GM06990 (cell line): ENCODE data around the gene MGA.

ENCODE experiments used
- DNase-seq: peaks from one replicate; pipeline ENCODE4 v3.0.0-alpha.2; 2011; ENCODE audit not compliant: insufficient read length; ENCODE audit errors: extremely low read depth
- H3K27me3 ChIP-seq: replicated peaks from 2 replicates; pipeline ENCODE4 v1.6.0; 2011; ENCODE audit warnings: low read length; ENCODE audit not compliant: control insufficient read depth, insufficient read depth
- H3K36me3 ChIP-seq: 2 replicates; pipeline ENCODE4 v1.5.1; 2011; ENCODE audit warnings: low read length; ENCODE audit not compliant: control insufficient read depth, insufficient read depth
- H3K4me3 ChIP-seq: replicated peaks from 2 replicates; pipeline ENCODE4 v1.5.1; 2011; ENCODE audit warnings: low read depth, mild to moderate bottlenecking, control low read depth, low read length
- TF ChIP-seq, protein P1 (sequence below): IDR thresholded peaks from 2 replicates; pipeline ENCODE4 v1.5.1; 2011; ENCODE audit warnings: low read length, control low read depth, mild to moderate bottlenecking, inconsistent platforms; ENCODE audit not compliant: insufficient read depth, poor library complexity, severe bottlenecking

Gene MGA

DNA sequence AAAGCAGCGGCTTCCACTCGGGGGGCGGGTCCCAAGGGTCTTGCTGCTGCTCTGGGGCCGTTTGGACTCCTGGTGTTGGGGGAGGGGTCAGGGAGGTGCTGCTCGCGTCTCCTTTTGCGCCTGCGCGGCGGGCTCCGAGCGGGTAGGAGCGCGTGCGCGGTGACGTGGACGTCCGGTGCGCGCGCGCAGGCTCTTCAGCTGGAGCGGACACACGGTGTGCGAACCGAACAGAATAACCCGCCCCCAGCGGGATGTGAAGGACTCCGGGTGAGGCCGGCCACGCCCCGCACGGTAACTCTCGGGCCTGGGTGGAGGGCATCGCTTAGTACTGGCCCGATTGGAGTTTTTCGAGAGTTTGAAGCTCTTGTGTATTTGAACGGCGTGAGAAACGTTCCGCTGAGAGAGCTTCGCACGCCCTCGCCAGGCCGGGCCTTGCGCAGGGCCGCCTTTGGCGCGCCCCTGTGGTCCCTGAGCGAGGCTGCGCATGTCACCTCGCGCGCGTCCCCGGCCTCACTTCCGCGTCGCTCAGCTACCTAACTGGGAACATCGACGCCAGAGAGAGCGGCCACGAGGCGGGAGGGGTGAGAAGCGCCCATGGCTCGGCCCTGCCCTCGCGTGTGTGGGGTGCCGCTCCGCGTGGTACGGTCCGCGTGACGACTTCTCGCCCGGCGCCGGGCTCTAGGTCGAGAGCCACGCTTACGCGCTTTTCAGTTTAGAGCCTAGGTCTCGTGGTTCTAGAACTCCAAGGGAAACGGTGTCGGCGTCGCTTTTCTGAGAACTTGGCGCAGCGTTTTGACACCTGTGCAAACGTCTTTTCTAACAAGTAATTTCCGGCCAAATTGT lies at the start of gene MGA:
MGA (plus strand) TSS at position 171 of the 843 bp plus-strand sequence.
- TF ChIP-seq, protein P1, sequence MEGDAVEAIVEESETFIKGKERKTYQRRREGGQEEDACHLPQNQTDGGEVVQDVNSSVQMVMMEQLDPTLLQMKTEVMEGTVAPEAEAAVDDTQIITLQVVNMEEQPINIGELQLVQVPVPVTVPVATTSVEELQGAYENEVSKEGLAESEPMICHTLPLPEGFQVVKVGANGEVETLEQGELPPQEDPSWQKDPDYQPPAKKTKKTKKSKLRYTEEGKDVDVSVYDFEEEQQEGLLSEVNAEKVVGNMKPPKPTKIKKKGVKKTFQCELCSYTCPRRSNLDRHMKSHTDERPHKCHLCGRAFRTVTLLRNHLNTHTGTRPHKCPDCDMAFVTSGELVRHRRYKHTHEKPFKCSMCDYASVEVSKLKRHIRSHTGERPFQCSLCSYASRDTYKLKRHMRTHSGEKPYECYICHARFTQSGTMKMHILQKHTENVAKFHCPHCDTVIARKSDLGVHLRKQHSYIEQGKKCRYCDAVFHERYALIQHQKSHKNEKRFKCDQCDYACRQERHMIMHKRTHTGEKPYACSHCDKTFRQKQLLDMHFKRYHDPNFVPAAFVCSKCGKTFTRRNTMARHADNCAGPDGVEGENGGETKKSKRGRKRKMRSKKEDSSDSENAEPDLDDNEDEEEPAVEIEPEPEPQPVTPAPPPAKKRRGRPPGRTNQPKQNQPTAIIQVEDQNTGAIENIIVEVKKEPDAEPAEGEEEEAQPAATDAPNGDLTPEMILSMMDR = peak; percentile 39

DNA sequence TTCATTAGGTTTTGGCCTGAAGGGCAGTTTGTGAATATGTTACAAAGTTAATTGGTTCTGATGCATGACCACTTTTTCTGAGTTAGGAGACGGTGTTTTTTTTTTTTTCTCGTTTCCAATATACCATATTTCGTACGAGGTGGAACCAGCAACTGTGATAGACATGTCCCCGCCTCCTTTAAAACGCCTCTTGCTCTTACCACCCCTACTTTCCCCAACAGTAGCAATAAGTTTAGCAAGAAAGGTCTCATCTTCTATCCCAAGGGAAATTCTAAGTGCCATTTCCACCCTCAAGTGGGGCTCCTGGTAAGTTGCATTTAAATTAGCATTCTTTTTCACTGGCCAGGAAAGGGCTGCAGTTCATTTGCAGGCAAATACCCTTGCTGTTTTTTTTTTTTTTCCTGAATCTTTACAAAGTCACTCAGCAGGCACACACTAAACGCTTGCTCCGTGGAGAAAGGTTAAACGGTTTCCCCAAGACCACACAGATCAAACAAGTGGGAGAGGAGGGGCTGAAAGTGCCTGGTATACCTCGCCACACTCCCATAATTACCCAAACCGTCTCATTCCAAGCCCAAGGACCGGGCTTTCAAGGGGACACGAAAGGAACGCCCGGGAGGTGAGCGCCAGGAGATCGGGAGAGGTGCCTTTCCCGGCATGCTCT lies 39.5 kb upstream of the MGA start:
- no peaks in the 10 kb centered on the region for H3K36me3 ChIP-seq
- DNase-seq = no peak
- H3K4me3 ChIP-seq = no peak overlapping the region
- no peaks in the 10 kb centered on the region for H3K27me3 ChIP-seq
- TF ChIP-seq, protein P1 = no peak

More for the DNA sequence above, at the start of gene MGA:
- H3K36me3 ChIP-seq = no peaks in the 10 kb centered on the region; the same call in 1 of the 2 replicates
- no peaks in the 10 kb centered on the region for H3K27me3 ChIP-seq
- DNase-seq = peak; percentile 97
- H3K4me3 ChIP-seq = peak within 1 kb of the TSS; percentile 64

DNA sequence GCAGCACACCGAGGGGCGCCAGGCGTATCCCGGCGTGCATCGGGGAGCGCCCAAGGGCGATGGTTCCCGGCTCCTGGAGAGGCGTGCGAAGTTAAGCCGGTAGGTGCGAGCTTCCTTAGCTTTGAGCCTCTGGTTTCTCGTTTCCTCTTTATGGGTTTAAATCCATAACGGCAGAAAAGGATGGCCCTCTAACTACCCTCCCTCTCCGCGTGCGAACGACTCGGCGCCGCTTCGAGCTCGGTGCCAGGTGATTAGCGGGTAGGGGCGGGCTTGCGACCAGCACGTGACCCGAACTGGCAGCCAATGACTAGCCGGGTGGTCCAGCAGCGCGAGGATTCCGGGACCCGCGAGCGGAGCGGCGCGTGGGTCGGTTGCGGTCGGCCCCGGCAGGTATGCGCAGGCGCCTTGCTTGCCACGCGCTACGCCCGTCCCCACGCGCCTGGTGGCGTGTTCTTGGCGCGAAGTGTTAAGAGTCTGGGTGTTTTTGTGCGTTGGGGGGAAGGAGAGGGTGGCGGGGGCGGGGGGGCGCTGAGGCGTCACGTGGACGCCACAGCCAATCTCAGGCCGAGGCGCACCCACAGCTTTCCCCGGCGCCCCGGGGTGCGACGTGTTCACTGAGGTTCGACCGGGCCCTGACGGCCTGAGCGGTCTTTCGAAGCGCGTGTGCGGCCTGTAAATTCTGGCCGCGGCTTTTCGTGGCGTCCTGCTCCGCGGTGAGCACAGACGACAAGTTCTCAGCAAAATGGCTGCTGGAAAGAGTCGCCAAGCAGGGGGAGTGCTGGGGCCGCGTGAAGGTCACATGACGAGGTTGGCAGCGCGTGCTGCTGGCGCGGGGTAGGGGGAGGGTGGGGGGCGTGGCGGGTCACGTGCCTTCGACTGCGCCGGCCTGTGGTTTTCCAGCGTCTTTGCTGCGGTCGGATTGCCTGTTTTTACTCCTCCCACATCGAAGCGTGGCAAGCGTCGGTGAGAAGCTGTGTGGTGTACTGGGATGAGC lies 38.7 kb upstream of the MGA start:
- H3K27me3 ChIP-seq = no peaks in the 10 kb centered on the region
- peak; percentile 72 for DNase-seq
- H3K36me3 ChIP-seq = no peaks in the 10 kb centered on the region
- TF ChIP-seq, protein P1 = no peak
- no peak overlapping the region for H3K4me3 ChIP-seq

DNA sequence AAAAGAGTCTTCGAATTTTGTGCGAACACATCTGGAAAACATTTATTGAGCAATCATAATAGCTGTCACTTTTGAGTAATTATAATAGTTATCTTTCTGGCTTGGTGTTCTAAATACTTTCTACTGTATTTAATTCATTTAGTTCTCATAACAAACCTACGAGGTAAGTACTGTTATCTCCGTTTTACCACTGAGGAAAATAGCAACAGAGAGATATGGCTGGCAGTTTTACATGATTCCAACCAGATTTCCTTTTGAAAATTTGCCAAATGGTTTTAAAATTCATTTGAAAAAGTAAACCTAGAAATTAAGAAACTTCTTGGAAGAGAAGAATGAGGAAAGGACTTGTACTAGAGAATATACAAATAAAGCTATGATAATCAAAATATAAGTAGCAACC lies 37.3 kb upstream of the MGA start:
- Histone ChIP-seq H3K36me3 (no peaks in the 10 kb centered on the region), H3K4me3 (no peak overlapping the region), H3K27me3 (no peaks in the 10 kb centered on the region)
- TF ChIP-seq, protein P1 = no peak
- DNase-seq = no peak

DNA sequence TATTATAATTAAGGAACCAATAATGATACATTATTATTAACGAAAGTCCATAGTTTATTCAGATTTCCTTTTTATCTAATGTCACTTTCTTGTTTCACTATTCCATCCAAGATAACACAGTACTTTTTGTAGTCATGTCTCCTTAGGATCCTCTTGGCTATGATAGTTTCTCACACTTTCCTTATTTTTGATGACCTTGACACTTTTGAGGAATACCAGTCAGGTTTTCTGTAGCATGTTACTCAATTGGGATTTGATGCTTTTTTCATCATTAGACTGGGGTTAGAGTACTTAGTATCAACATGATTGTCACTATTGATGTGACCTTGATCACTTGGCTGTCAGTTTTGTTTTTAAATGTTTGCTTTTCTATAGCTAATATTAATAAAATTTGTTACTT lies 33.0 kb upstream of the MGA start:
- Histone ChIP-seq H3K27me3 (no peaks in the 10 kb centered on the region), H3K36me3 (no peaks in the 10 kb centered on the region), H3K4me3 (no peak overlapping the region)
- no peak for DNase-seq
- TF ChIP-seq, protein P1 = no peak
